Measurements from ENCODE around the gene ZNF334. TPM values are rescaled to one million over a fixed set of nuclear protein-coding genes. Genes with fewer than 3 reads are reported as not detected.
A peak's percentile ranks its signal among the peaks of the same experiment; 100 is the strongest.

Gene ZNF334
- 0.03 TPM in 1 of 2 replicates, not detected in the other for polyA plus RNA-seq (2011; rRNA removed)
- polyA plus RNA-seq (2012; cell fraction: cytosol; rRNA removed), result not detected in 2 replicates
- polyA plus RNA-seq (2012; cell fraction: nucleus; rRNA removed), result not detected in 2 replicates
- polyA plus RNA-seq (2017; fragmentation: RNase III; extraction: RNeasy Plus Mini Kit Qiagen cat#74134 plus additional on column Dnase treatment), result not detected in 3 replicates
- polyA minus RNA-seq (2011; rRNA and poly(A)+ RNA removed), result not detected in 2 replicates

GRCh38 chr20:46512943-46513844 is at the start of gene ZNF334:
Gene ZNF334 (minus strand): TSS chr20:46513559. CDS start chr20:46512102, 1,457 bp downstream.
- DNase-seq (ENCODE audit: low read depth in 1 of 2, low spot score in 1 of 2) (no peak), ATAC-seq (no peak), FAIRE-seq (no peak)
- peak within 1 kb of the TSS; percentile 25; the same call in 1 of the 3 replicates for H3K4me2 ChIP-seq
- H3K9me3 ChIP-seq, result no peaks in the 10 kb centered on the region
- no peak for TF ChIP-seq RARB (CRISPR knock-in tag; IDR thresholded peaks at IDR 0.05)
- no peak for TF ChIP-seq POLR2AphosphoS2 (conservative IDR thresholded peaks at IDR 0.05; ENCODE audit: low read length)
- no peak for TF ChIP-seq HEYL (CRISPR knock-in tag; IDR thresholded peaks at IDR 0.05)
- no peak for TF ChIP-seq KDM1A (IDR thresholded peaks at IDR 0.05; ENCODE audit: low read depth)
- no peak for TF ChIP-seq MYC (IDR thresholded peaks at IDR 0.05; ENCODE audit: borderline replicate concordance, low read length)
- no peak for TF ChIP-seq NPAS2 (CRISPR knock-in tag; IDR thresholded peaks at IDR 0.05; ENCODE audit: borderline replicate concordance)
- no peak for TF ChIP-seq RFX5 (IDR thresholded peaks at IDR 0.05)
- no peak for TF ChIP-seq KDM5A (IDR thresholded peaks at IDR 0.05)
- TF ChIP-seq CTCF (IDR thresholded peaks at IDR 0.05), result no peak
- TF ChIP-seq PHF8 (IDR thresholded peaks at IDR 0.05; ENCODE audit: borderline replicate concordance, low read depth), result no peak
- no peak for TF ChIP-seq USF2 (IDR thresholded peaks at IDR 0.05)
- no peak for TF ChIP-seq RCOR1 (IDR thresholded peaks at IDR 0.05; ENCODE audit: low read depth, low read length)
- no peak for TF ChIP-seq JUN (IDR thresholded peaks at IDR 0.05)
- H3K4me1 ChIP-seq, result no peaks in the 10 kb centered on the region
- H3K27ac ChIP-seq, result no peak within 1 kb of the TSS
- ChIA-PET POLR2A (no interaction called here), CTCF (interaction anchor here (1.5 kb wide), 1 partner anchor 167 kb away, joined by 5 read pairs; no protein-coding TSS in a partner anchor)
- H3K4me3 ChIP-seq, result 0 out of 3 replicates have a peak within 1 kb of the TSS, but pooled peaks have one; percentile 12
- WGBS (ENCODE audit: missing lambda C conversion rate), result 53% methylated on average over 37 of the region's 49 CpGs

- peak overlapping the region; percentile 73 for H3K4me2 ChIP-seq
- TF ChIP-seq HOXB5 (CRISPR knock-in tag; IDR thresholded peaks at IDR 0.05) (no peak), FOXS1 (CRISPR knock-in tag; IDR thresholded peaks at IDR 0.05) (no peak), KDM1A (IDR thresholded peaks at IDR 0.05; ENCODE audit: low read depth) (no peak), NPAS2 (CRISPR knock-in tag; IDR thresholded peaks at IDR 0.05; ENCODE audit: borderline replicate concordance) (no peak), RAD21 (conservative IDR thresholded peaks at IDR 0.05 in 1 of 2, IDR thresholded peaks at IDR 0.05 in 1 of 2) (peak; percentile 24; a peak in 3 of 5 replicates), CTCF (IDR thresholded peaks at IDR 0.05) (peak; percentile 73), EHF (CRISPR knock-in tag; IDR thresholded peaks at IDR 0.05) (no peak)
- peaks cover 12% of the 10 kb centered on the region for H3K4me1 ChIP-seq
- CTCF ChIA-PET, result interaction anchor here (0.7 to 3.7 kb wide), 22 partner anchors 10 to 135 kb away, joined by 3 to 35 read pairs (median 4); partner anchors contain the start of gene OCSTAMP
- H3K27ac ChIP-seq, result peak overlapping the region in 1 of 2 experiments; percentile 63; a peak in 1 of 6 replicates
- 15% methylated on average over 19 of the region's 19 CpGs for WGBS (ENCODE audit: missing lambda C conversion rate)
- DNase-seq (ENCODE audit: low read depth in 1 of 2, low spot score in 1 of 2), result peak; percentile 50 to 82
- POLR2A ChIA-PET, result interaction anchor here (0.7 kb wide), 1 partner anchor 60 kb away, joined by 4 read pairs; no protein-coding TSS in a partner anchor
- peak; percentile 67 to 87; a peak in 5 of 6 replicates for ATAC-seq
- no peaks in the 10 kb centered on the region for H3K9me3 ChIP-seq
- no peak for FAIRE-seq
- H3K4me3 ChIP-seq, result peak overlapping the region; percentile 7
Measured at GRCh38 chr20:46562373-46563169, 49.2 kb upstream of the ZNF334 start.
